Keratinocyte (primary cell): ENCODE data around the gene GATAD2B.

Source experiments
- EZH2 ChIP-seq: IDR thresholded peaks from one replicate; pipeline ENCODE4 v1.6.1; 2012; ENCODE audit warnings: inconsistent platforms, mild to moderate bottlenecking, low read length, moderate library complexity
- TF ChIP-seq, protein P1 (sequence below), 3 experiments: IDR thresholded peaks in 1 of 3; conservative IDR thresholded peaks in 1 of 3; optimal IDR thresholded peaks in 1 of 3; 2 replicates in 2 of 3; 3 replicates in 1 of 3; pipeline versions ENCODE3 to v1.5.1; 2011; ENCODE audit warnings: low read length in 3 of 3, mild to moderate bottlenecking in 3 of 3, moderate library complexity in 2 of 3, control low read depth in 1 of 3, inconsistent platforms in 1 of 3; ENCODE audit not compliant: insufficient read depth in 2 of 3; ENCODE audit errors: extremely low read depth in 1 of 3

DNA sequence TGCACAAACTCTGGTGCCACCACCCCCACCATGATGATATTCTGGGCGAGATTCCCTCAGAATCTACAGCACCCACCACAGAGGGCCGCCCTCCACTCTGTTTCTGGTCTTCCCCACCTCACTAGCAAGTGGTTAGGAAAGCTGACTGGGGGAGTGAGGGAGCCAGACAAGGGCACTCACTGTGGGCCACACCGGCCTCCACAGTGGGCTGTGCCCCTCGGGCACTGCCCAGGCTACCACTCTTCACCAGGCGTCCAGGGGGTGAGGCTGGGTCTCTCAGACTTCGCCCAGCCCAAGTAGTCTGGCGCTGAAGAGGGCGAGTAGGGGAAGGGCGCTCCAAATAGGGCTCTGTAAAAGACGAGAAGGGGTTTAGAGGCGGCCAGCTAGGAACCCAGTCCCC is 11.2 kb upstream of the GATAD2B start:
- TF ChIP-seq, protein P1, sequence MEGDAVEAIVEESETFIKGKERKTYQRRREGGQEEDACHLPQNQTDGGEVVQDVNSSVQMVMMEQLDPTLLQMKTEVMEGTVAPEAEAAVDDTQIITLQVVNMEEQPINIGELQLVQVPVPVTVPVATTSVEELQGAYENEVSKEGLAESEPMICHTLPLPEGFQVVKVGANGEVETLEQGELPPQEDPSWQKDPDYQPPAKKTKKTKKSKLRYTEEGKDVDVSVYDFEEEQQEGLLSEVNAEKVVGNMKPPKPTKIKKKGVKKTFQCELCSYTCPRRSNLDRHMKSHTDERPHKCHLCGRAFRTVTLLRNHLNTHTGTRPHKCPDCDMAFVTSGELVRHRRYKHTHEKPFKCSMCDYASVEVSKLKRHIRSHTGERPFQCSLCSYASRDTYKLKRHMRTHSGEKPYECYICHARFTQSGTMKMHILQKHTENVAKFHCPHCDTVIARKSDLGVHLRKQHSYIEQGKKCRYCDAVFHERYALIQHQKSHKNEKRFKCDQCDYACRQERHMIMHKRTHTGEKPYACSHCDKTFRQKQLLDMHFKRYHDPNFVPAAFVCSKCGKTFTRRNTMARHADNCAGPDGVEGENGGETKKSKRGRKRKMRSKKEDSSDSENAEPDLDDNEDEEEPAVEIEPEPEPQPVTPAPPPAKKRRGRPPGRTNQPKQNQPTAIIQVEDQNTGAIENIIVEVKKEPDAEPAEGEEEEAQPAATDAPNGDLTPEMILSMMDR (optimal IDR thresholded peaks at IDR 0.05 in 1 of 3, IDR thresholded peaks at IDR 0.05 in 1 of 3, conservative IDR thresholded peaks at IDR 0.05 in 1 of 3; ENCODE audit: extremely low read depth in 1 of 3, insufficient read depth in 2 of 3, low read length in 3 of 3), result no peak
- TF ChIP-seq EZH2, result no peak
